BJ (cell line): ENCODE measurements around the gene AHDC1. TPM values are rescaled to one million over a fixed set of nuclear protein-coding genes. Genes with fewer than 3 reads are reported as not detected.
"Not testable (repeated sequence)": the region's sequence is repeated elsewhere in the genome, so short reads cannot be mapped to it uniquely, and the experiment has no call there.

ENCODE experiments used
- CTCF ChIA-PET: fragments of 350-600 bp; formaldehyde crosslinking; extraction: SDS; loops from one replicate; lab custom pipeline; 2021; ENCODE audit warnings: antibody characterized with exemption, inconsistent platforms; lab: Yijun Ruan, JAX
- POLR2A ChIA-PET: fragments of 300-600 bp; sonication (Branson Sonifier 250); formaldehyde crosslinking; extraction: SDS; loops from one replicate; lab custom pipeline; 2021; ENCODE audit warnings: antibody characterized with exemption; lab: Charles Lee
- DNase-seq: peaks from one replicate; pipeline ENCODE4 v3.0.0-alpha.2; 2011; ENCODE audit warnings: low read depth
- H3K27me3 ChIP-seq: 2 replicates; pipeline ENCODE4 v1.6.0; 2011; ENCODE audit warnings: low read length; ENCODE audit not compliant: control insufficient read depth, insufficient read depth
- H3K36me3 ChIP-seq: 2 replicates; pipeline ENCODE4 v1.5.1; 2011; ENCODE audit warnings: low read length; ENCODE audit not compliant: control insufficient read depth, insufficient read depth
- H3K4me3 ChIP-seq: 2 replicates; pipeline ENCODE4 v1.5.1; 2011; ENCODE audit warnings: low read depth, mild to moderate bottlenecking, control low read depth, low read length
- CTCF ChIP-seq: IDR thresholded peaks from 2 replicates; pipeline ENCODE4 v1.5.1; 2011; ENCODE audit warnings: low read depth, mild to moderate bottlenecking, control low read depth, inconsistent platforms, low read length, moderate library complexity; ENCODE audit not compliant: insufficient read depth
- polyA plus RNA-seq: library from polyadenylated mRNA; depleted of rRNA; stranded (reverse); fragments of >200 nt; gene quantifications from 2 replicates; pipeline ENCODE4 v1.2.3, GENCODE V29; 2011

The AHDC1 gene
- polyA plus RNA-seq, 1 experiment: 4.1 TPM

- no peak for DNase-seq
- TF ChIP-seq CTCF: no peak
- ChIA-PET POLR2A (no interaction called here), CTCF (interaction anchor here (0.7 to 4.5 kb wide), 3 partner anchors 11 to 15 kb away, joined by 4 to 39 read pairs (median 6); no protein-coding TSS in a partner anchor)
- H3K27me3 ChIP-seq: no peaks in the 10 kb centered on the region
- H3K36me3 ChIP-seq: no peaks in the 10 kb centered on the region
- no peak overlapping the region for H3K4me3 ChIP-seq
These were observed 17.3 kb upstream of the AHDC1 start for GRCh38 chr1:27621051-27621920.

GRCh38 chr1:27619782-27620438 lies 16.0 kb upstream of the AHDC1 start:
- H3K4me3 ChIP-seq, POLR2A ChIA-PET, DNase-seq, H3K27me3 ChIP-seq, H3K36me3 ChIP-seq: not testable (repeated sequence)
- CTCF ChIA-PET: interaction anchor here (0.6 to 4.5 kb wide), 4 partner anchors 10 to 288 kb away, joined by 3 to 39 read pairs (median 6); no protein-coding TSS in a partner anchor

DNA sequence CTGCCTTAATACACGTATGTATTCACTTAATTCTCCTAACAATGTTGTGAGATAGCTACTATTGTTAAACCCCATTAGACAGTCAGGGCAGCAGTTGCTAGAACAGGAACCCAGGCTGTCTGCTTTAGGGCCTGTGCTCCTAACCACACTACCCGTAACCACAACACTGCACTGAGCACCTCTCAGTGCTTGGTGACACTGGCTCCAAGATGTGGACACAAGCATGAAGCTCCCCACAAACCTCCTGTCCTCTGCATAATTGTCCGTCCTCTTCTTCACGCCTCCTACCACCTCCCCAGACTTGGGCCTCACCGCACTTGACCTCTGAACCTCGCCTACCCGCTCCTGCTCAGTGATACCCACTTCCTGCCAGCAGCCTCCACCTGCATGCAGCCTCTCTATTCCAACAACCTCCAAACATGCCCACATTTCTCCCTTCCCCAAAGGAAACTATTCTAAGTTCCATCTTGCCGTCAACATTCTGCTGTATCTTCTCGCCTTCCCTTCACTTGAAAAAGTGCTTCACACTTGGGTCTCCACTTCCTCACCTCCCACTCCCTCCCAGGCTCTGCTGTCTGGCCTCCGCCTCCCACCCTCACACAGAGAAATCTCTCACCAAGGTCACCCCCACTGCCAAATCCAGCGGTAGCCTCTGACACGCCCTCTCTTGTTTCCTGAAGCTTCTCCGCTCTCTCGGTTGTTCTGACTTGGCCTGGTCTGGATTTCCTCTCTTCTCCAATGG lies 14.6 kb upstream of the AHDC1 start:
- DNase-seq: no peak
- TF ChIP-seq CTCF: no peak
- CTCF ChIA-PET: interaction anchor here (1.5 to 4.5 kb wide), 3 partner anchors 8 to 287 kb away, joined by 6 to 39 read pairs (median 13); no protein-coding TSS in a partner anchor
- POLR2A ChIA-PET: no interaction called here
- H3K36me3 ChIP-seq: no peaks in the 10 kb centered on the region
- H3K4me3 ChIP-seq: no peak overlapping the region
- peaks cover 2% of the 10 kb centered on the region; the same call in 1 of the 2 replicates for H3K27me3 ChIP-seq

GRCh38 chr1:27617420-27617819 lies 13.5 kb upstream of the AHDC1 start:
- CTCF ChIA-PET: interaction anchor here (1.0 to 3.0 kb wide), 7 partner anchors 9 to 45 kb away, joined by 3 to 13 read pairs (median 6); no protein-coding TSS in a partner anchor
- no peaks in the 10 kb centered on the region for H3K36me3 ChIP-seq
- H3K4me3 ChIP-seq: no peak overlapping the region
- no peak for DNase-seq
- no peak for TF ChIP-seq CTCF
- POLR2A ChIA-PET: no interaction called here
- H3K27me3 ChIP-seq: peaks cover 2% of the 10 kb centered on the region; the same call in 1 of the 2 replicates

DNA sequence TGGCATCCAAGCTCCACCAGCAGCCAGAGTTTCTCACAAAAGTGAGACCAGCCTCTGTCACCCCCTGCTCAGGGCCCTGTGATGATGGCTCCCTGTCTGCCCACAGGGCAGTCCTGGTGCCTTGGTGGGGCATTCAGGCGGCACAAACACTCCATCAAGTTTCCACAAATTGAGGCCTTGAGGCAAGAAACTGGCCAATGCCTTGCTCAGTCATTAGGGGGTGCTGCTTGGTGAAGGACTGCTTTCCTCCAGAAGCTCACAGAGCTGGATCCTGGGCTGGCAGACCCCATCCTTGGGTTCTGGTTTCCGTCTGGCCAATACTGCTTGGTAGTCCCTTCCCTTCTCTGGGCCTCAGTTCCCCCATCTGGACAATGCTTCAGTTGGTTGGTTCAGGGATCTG lies 12.5 kb upstream of the AHDC1 start:
- CTCF ChIA-PET: interaction anchor here (0.6 to 3.0 kb wide), 9 partner anchors 8 to 110 kb away, joined by 3 to 13 read pairs (median 6); partner anchors contain the start of gene FAM76A
- no peak overlapping the region for H3K4me3 ChIP-seq
- TF ChIP-seq CTCF: no peak
- peaks cover 2% of the 10 kb centered on the region; the same call in 1 of the 2 replicates for H3K27me3 ChIP-seq
- no peak for DNase-seq
- POLR2A ChIA-PET: no interaction called here
- no peaks in the 10 kb centered on the region for H3K36me3 ChIP-seq
